Neuron (in vitro differentiated cells): ENCODE measurements around the gene PPP1CB.

Experiments used
- H2AFZ ChIP-seq: one replicate; pipeline ENCODE4 v1.6.1; 2013; ENCODE audit warnings: low read depth, mild to moderate bottlenecking, inconsistent platforms, low read length, moderate library complexity
- H3K27me3 ChIP-seq: one replicate; pipeline ENCODE4 v1.6.1; 2013; ENCODE audit warnings: low read length; ENCODE audit not compliant: insufficient read depth
- H3K36me3 ChIP-seq: one replicate; pipeline ENCODE4 v1.6.1; 2013; ENCODE audit warnings: low read length; ENCODE audit not compliant: insufficient read depth
- H3K4me1 ChIP-seq: one replicate; pipeline ENCODE4 v1.6.1; 2013; ENCODE audit warnings: low read length; ENCODE audit not compliant: insufficient read depth
- H3K4me3 ChIP-seq: 2 replicates; pipeline ENCODE4 v1.5.1; 2013; ENCODE audit warnings: mild to moderate bottlenecking, low read length, moderate library complexity
- H3K9me3 ChIP-seq: one replicate; pipeline ENCODE4 v1.6.1; 2013; ENCODE audit warnings: low read length

Gene PPP1CB

GRCh38 chr2:28751252-28751955 lies at the start of gene PPP1CB:
Gene PPP1CB (plus strand): TSS chr2:28751830. CDS start chr2:28752125, 295 bp downstream.
- Histone ChIP-seq H3K4me3 (peak within 1 kb of the TSS; percentile 93), H3K9me3 (no peaks in the 10 kb centered on the region), H3K4me1 (peaks cover 23% of the 10 kb centered on the region), H2AFZ (peak within 1 kb of the TSS; percentile 58), H3K27me3 (no peaks in the 10 kb centered on the region), H3K36me3 (no peaks in the 10 kb centered on the region)

GRCh38 chr2:28702415-28702861 lies 49.2 kb upstream of the PPP1CB start:
- peaks cover 9% of the 10 kb centered on the region for H3K9me3 ChIP-seq
- no peak overlapping the region for H3K4me3 ChIP-seq
- H3K4me1 ChIP-seq: no peaks in the 10 kb centered on the region
- H2AFZ ChIP-seq: no peak overlapping the region
- H3K27me3 ChIP-seq: no peaks in the 10 kb centered on the region
- H3K36me3 ChIP-seq: no peaks in the 10 kb centered on the region

- no peak overlapping the region for H2AFZ ChIP-seq
- peaks cover 9% of the 10 kb centered on the region for H3K9me3 ChIP-seq
- H3K27me3 ChIP-seq: no peaks in the 10 kb centered on the region
- H3K36me3 ChIP-seq: no peaks in the 10 kb centered on the region
- no peak overlapping the region for H3K4me3 ChIP-seq
- H3K4me1 ChIP-seq: no peaks in the 10 kb centered on the region
Observed at GRCh38 chr2:28702878-28703277, 48.8 kb upstream of the PPP1CB start.

GRCh38 chr2:28704621-28705020 lies 47.0 kb upstream of the PPP1CB start:
- Histone ChIP-seq H2AFZ (no peak overlapping the region), H3K9me3 (peaks cover 9% of the 10 kb centered on the region), H3K36me3 (no peaks in the 10 kb centered on the region), H3K4me3 (no peak overlapping the region), H3K27me3 (no peaks in the 10 kb centered on the region), H3K4me1 (no peaks in the 10 kb centered on the region)

DNA sequence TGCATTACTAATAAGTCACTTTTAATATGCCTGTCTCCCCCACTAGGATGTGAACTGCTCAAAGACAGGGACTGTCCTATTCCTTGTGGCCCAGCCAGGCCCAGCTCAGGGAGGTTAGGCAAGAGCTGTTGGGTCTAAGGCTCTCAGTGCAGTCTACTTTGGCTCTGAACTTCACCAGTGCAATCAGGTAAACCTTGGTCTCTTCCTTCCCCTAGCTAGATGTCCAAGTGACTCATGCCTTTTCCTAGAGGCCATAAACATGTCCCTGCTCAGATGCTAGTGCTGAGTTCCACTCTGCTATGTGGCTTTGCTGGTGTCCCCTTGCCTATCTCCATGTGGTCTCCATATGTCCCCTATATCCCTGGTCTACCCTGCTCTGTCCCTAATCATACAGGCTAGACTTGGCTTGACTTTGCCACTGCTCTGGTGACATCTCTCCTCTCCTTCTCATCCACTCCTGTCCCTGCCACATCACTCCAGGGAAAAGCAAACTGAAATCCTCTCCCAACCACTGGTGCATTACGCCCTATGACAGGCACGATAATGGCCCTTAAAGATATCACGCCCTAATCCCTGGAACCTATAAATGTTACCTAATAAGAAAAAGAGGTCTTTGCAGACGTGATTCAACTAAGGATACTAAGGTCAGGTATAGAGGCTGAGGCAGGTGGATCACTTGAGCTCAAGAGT lies 45.7 kb upstream of the PPP1CB start:
- H3K27me3 ChIP-seq: no peaks in the 10 kb centered on the region
- no peak overlapping the region for H2AFZ ChIP-seq
- H3K4me1 ChIP-seq: no peaks in the 10 kb centered on the region
- no peaks in the 10 kb centered on the region for H3K36me3 ChIP-seq
- no peak overlapping the region for H3K4me3 ChIP-seq
- peaks cover 9% of the 10 kb centered on the region for H3K9me3 ChIP-seq

- no peak overlapping the region for H3K4me3 ChIP-seq
- no peaks in the 10 kb centered on the region for H3K27me3 ChIP-seq
- H2AFZ ChIP-seq: no peak overlapping the region
- H3K9me3 ChIP-seq: peaks cover 9% of the 10 kb centered on the region
- H3K36me3 ChIP-seq: no peaks in the 10 kb centered on the region
- no peaks in the 10 kb centered on the region for H3K4me1 ChIP-seq
Observed at GRCh38 chr2:28707592-28707991, 44.0 kb upstream of the PPP1CB start.

DNA sequence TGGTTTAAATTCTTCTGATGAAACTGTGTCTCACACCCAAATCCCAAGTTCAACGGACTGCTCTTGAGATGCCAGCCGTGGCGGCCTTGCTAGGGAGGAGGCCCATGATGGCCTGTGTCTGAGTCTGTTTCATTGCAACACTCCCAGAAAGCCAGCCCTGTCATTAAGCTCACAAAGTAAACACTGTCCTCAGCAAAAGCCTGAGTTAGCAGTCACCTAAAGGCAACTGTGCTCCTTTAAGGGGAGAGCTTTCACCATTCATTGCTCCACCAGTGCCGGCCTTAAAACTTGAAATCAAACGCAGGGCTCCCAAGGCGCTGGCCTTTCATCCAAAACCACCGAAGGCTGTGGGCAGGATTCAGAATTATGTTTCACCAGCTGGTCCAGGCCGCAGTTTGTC lies 42.5 kb upstream of the PPP1CB start:
- H3K27me3 ChIP-seq: no peaks in the 10 kb centered on the region
- H3K9me3 ChIP-seq: peaks cover 9% of the 10 kb centered on the region
- no peak overlapping the region for H2AFZ ChIP-seq
- no peaks in the 10 kb centered on the region for H3K4me1 ChIP-seq
- no peak overlapping the region for H3K4me3 ChIP-seq
- no peaks in the 10 kb centered on the region for H3K36me3 ChIP-seq

GRCh38 chr2:28710545-28710944 lies 41.1 kb upstream of the PPP1CB start:
- Histone ChIP-seq H3K27me3 (no peaks in the 10 kb centered on the region), H2AFZ (no peak overlapping the region), H3K9me3 (peaks cover 6% of the 10 kb centered on the region), H3K4me3 (no peak overlapping the region), H3K36me3 (no peaks in the 10 kb centered on the region), H3K4me1 (no peaks in the 10 kb centered on the region)

GRCh38 chr2:28713577-28714298 lies 37.9 kb upstream of the PPP1CB start:
- no peak overlapping the region for H2AFZ ChIP-seq
- peaks cover 18% of the 10 kb centered on the region for H3K4me1 ChIP-seq
- H3K27me3 ChIP-seq: no peaks in the 10 kb centered on the region
- H3K9me3 ChIP-seq: peaks cover 1% of the 10 kb centered on the region
- no peak overlapping the region for H3K4me3 ChIP-seq
- H3K36me3 ChIP-seq: no peaks in the 10 kb centered on the region

- Histone ChIP-seq H2AFZ (peak overlapping the region; percentile 1), H3K36me3 (no peaks in the 10 kb centered on the region), H3K9me3 (peaks cover 1% of the 10 kb centered on the region), H3K4me3 (no peak overlapping the region), H3K4me1 (peaks cover 18% of the 10 kb centered on the region), H3K27me3 (no peaks in the 10 kb centered on the region)
Observed at GRCh38 chr2:28716265-28716865, 35.3 kb upstream of the PPP1CB start.

- no peaks in the 10 kb centered on the region for H3K27me3 ChIP-seq
- no peaks in the 10 kb centered on the region for H3K36me3 ChIP-seq
- peaks cover 18% of the 10 kb centered on the region for H3K4me1 ChIP-seq
- peaks cover 1% of the 10 kb centered on the region for H3K9me3 ChIP-seq
- peak overlapping the region; percentile 1 for H2AFZ ChIP-seq
- no peak overlapping the region for H3K4me3 ChIP-seq
Observed at GRCh38 chr2:28717339-28717758, 34.3 kb upstream of the PPP1CB start.

DNA sequence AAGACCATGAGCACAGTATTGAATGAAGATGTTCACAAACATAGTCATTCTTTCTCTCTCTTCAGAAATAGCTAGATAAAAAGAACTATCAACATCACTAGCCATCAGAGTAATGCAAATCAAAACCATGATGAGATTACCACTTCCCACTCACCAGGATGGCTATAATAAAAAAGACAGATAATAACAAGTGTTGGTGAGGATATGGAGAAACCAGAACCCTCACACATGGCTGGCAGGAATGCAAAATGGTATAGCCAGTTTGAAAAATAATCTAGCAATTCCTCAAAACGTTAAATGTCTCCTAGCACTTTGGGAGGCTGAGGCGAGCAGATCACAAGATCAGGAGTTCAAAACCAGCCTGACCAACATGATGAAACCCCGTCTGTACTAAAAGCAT lies 31.3 kb upstream of the PPP1CB start:
- no peak overlapping the region for H2AFZ ChIP-seq
- H3K9me3 ChIP-seq: peaks cover 1% of the 10 kb centered on the region
- peaks cover 21% of the 10 kb centered on the region for H3K4me1 ChIP-seq
- no peaks in the 10 kb centered on the region for H3K36me3 ChIP-seq
- H3K27me3 ChIP-seq: no peaks in the 10 kb centered on the region
- H3K4me3 ChIP-seq: no peak overlapping the region
